PC-9 (cell line): ENCODE measurements around the gene OSBPL10. TPM values are rescaled to one million over a fixed set of nuclear protein-coding genes. Genes with fewer than 3 reads are reported as not detected.

Experiments used
- BruUV-seq: library from RNA; stranded (reverse); fragments of 400-500 nt; replicated peaks from 2 replicates; lab custom pipeline; 2021; lab: Mats Ljungman, UMichigan
- CTCF ChIA-PET: fragments of 300-600 bp; sonication (Branson Sonifier 250); formaldehyde crosslinking; loops from one replicate; lab custom pipeline; 2022; ENCODE audit warnings: antibody characterized with exemption; lab: Charles Lee
- POLR2A ChIA-PET: fragments of 300-600 bp; sonication (Branson Sonifier 250); formaldehyde crosslinking; loops from one replicate; lab custom pipeline; 2022; ENCODE audit warnings: antibody characterized with exemption; ENCODE audit not compliant: unreplicated experiment; lab: Charles Lee
- DNase-seq, 2 experiments: peaks; one replicate each; pipeline versions ENCODE4 v3.0.0 to v3.0.0-alpha.2; 2015 to 2022; ENCODE audit warnings: mixed read lengths in 1 of 2
- H2AFZ ChIP-seq: fragments of 200-600 bp; sonication (generic); 2 replicates; pipeline ENCODE4 v1.8.1; 2017; ENCODE audit warnings: antibody characterized with exemption
- H3F3A ChIP-seq: fragments of 200-600 bp; sonication (generic); 2 replicates; pipeline ENCODE4 v1.8.1; 2017; ENCODE audit warnings: antibody characterized with exemption, mild to moderate bottlenecking, low read depth; ENCODE audit not compliant: insufficient read depth
- H3K27ac ChIP-seq: fragments of 200-600 bp; sonication (generic); 2 replicates; pipeline ENCODE4 v1.6.1; 2016; ENCODE audit warnings: mixed run types
- H3K27me3 ChIP-seq: fragments of 200-600 bp; sonication (generic); 2 replicates; pipeline ENCODE4 v1.6.1; 2016; ENCODE audit warnings: low read depth, mixed run types; ENCODE audit not compliant: insufficient read depth
- H3K36me3 ChIP-seq: fragments of 200-600 bp; sonication (generic); 2 replicates; pipeline ENCODE4 v1.6.1; 2016; ENCODE audit warnings: low read depth, mixed run types
- H3K4me1 ChIP-seq: fragments of 200-600 bp; sonication (generic); replicated peaks from 2 replicates; pipeline ENCODE4 v1.6.1; 2016; ENCODE audit warnings: mixed run types; ENCODE audit not compliant: insufficient read depth
- H3K4me2 ChIP-seq: fragments of 200-600 bp; sonication (generic); 2 replicates; pipeline ENCODE4 v1.6.1; 2017; ENCODE audit warnings: mixed run types
- H3K4me3 ChIP-seq: fragments of 200-600 bp; sonication (generic); 2 replicates; pipeline ENCODE4 v1.6.1; 2016; ENCODE audit warnings: mixed run types
- H3K79me2 ChIP-seq: fragments of 200-600 bp; sonication (generic); 2 replicates; pipeline ENCODE4 v1.6.1; 2017; ENCODE audit warnings: low read depth, mixed run types
- H3K9me2 ChIP-seq: fragments of 200-600 bp; sonication (generic); 2 replicates; pipeline ENCODE4 v1.8.1; 2017; ENCODE audit warnings: mild to moderate bottlenecking; ENCODE audit not compliant: insufficient read depth
- H3K9me3 ChIP-seq: fragments of 200-600 bp; sonication (generic); 2 replicates; pipeline ENCODE4 v1.8.1; 2016; ENCODE audit warnings: low read depth; ENCODE audit not compliant: insufficient read depth
- H4K20me1 ChIP-seq: fragments of 200-600 bp; sonication (generic); 2 replicates; pipeline ENCODE4 v1.8.1; 2017; ENCODE audit not compliant: insufficient read depth
- EZH2 ChIP-seq: fragments of 200-600 bp; sonication (generic); IDR thresholded peaks from 2 replicates; pipeline ENCODE4 v1.8.0; 2017; ENCODE audit warnings: antibody characterized with exemption, low read depth
- intact Hi-C: fragments of 100-400 bp; cut with micrococcal nuclease; formaldehyde crosslinking; loops from one replicate; pipeline ENCODE4 v1.10.0; 2022; ENCODE audit not compliant: unreplicated experiment
- total RNA-seq: library from RNA; stranded (reverse); gene quantifications from 2 replicates; pipeline ENCODE4 v1.2.3, GENCODE V29; 2021
- TF ChIP-seq, protein P1 (sequence below): fragments of 200-600 bp; sonication (generic); conservative IDR thresholded peaks from 2 replicates; pipeline ENCODE4 v1.6.1; 2017; ENCODE audit warnings: mixed run types, antibody characterized with exemption, mild to moderate bottlenecking, moderate library complexity

The OSBPL10 gene
- total RNA-seq, 1 experiment from 2014 or later = 42.0 TPM

DNA sequence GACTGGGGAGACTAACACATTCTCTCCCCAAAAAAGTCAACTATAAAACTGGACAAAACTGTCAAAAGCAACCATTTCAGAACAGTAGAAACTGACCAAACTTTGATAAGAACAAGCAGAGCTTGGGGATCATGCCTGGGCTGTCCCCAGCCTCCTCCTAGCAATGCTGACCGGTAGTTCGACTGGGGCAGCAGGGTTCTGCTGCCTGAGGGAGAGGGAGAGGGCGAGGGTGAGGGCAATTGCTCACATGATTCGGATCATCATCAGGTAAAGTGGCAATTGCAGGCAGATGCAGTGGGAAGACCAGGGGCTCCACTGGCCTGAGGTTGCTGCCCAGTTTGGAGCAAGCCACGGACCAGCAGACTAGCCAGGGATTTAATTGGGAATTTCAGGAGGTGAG is 88.6 kb downstream of the OSBPL10 start:
- H2AFZ ChIP-seq = no peak overlapping the region
- H3K9me2 ChIP-seq = no peaks in the 10 kb centered on the region
- POLR2A ChIA-PET = no interaction called here
- no peaks in the 10 kb centered on the region for H3K9me3 ChIP-seq
- H3K27ac ChIP-seq = no peak overlapping the region
- H3K4me3 ChIP-seq = no peak overlapping the region
- no peak for DNase-seq
- no TSS peak for BruUV-seq
- CTCF ChIA-PET = no interaction called here
- no peaks in the 10 kb centered on the region for H4K20me1 ChIP-seq
- intact Hi-C loops = no loop called here
- no peaks in the 10 kb centered on the region for H3K4me1 ChIP-seq
- TF ChIP-seq, protein P1, sequence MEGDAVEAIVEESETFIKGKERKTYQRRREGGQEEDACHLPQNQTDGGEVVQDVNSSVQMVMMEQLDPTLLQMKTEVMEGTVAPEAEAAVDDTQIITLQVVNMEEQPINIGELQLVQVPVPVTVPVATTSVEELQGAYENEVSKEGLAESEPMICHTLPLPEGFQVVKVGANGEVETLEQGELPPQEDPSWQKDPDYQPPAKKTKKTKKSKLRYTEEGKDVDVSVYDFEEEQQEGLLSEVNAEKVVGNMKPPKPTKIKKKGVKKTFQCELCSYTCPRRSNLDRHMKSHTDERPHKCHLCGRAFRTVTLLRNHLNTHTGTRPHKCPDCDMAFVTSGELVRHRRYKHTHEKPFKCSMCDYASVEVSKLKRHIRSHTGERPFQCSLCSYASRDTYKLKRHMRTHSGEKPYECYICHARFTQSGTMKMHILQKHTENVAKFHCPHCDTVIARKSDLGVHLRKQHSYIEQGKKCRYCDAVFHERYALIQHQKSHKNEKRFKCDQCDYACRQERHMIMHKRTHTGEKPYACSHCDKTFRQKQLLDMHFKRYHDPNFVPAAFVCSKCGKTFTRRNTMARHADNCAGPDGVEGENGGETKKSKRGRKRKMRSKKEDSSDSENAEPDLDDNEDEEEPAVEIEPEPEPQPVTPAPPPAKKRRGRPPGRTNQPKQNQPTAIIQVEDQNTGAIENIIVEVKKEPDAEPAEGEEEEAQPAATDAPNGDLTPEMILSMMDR = no peak
- no peak for TF ChIP-seq EZH2
- no peaks in the 10 kb centered on the region for H3K27me3 ChIP-seq
- no peak overlapping the region for H3K4me2 ChIP-seq
- no peaks in the 10 kb centered on the region for H3K36me3 ChIP-seq
- H3F3A ChIP-seq = no peaks in the 10 kb centered on the region
- no peaks in the 10 kb centered on the region for H3K79me2 ChIP-seq

DNA sequence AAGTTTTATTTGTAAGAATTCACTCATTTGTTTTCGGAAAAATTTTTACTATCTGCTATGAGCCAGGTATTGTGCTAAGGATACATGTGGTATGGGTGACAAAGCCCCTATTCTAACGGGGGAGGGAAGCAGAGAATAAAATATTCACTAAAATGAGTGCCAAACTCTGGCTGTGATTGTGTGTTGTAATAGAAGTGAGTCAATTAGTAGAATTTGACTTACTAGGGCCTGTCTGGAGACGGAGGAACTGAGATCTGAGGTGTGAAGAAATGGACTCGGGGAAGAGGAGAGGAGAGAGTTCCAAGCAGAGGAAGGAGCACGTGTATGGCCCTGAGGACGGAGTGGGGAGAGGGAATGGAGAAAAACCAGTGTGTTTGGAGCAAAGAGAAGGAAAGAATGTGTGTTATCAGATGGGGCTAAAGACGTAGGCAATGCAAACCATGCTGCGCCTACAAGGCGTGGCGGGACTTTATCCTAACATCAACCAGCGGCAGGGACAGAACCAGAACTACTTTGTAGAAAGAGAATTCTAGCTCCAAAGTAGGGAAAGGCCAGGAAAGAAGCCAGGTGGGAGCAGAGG is 89.1 kb downstream of the OSBPL10 start:
- no peak for DNase-seq
- Histone ChIP-seq H2AFZ (no peak overlapping the region), H3K9me2 (no peaks in the 10 kb centered on the region), H3K4me1 (no peaks in the 10 kb centered on the region), H4K20me1 (no peaks in the 10 kb centered on the region), H3K9me3 (no peaks in the 10 kb centered on the region), H3K4me3 (no peak overlapping the region), H3K79me2 (no peaks in the 10 kb centered on the region), H3K27ac (no peak overlapping the region), H3K36me3 (no peaks in the 10 kb centered on the region), H3K4me2 (no peak overlapping the region), H3F3A (no peaks in the 10 kb centered on the region), H3K27me3 (no peaks in the 10 kb centered on the region)
- POLR2A ChIA-PET = no interaction called here
- TF ChIP-seq, protein P1 = no peak
- no peak for TF ChIP-seq EZH2
- BruUV-seq = no TSS peak
- intact Hi-C loops = no loop called here
- CTCF ChIA-PET = interaction anchor here (0.6 kb wide), 1 partner anchor 42 kb away, joined by 3 read pairs; no protein-coding TSS in a partner anchor

DNA sequence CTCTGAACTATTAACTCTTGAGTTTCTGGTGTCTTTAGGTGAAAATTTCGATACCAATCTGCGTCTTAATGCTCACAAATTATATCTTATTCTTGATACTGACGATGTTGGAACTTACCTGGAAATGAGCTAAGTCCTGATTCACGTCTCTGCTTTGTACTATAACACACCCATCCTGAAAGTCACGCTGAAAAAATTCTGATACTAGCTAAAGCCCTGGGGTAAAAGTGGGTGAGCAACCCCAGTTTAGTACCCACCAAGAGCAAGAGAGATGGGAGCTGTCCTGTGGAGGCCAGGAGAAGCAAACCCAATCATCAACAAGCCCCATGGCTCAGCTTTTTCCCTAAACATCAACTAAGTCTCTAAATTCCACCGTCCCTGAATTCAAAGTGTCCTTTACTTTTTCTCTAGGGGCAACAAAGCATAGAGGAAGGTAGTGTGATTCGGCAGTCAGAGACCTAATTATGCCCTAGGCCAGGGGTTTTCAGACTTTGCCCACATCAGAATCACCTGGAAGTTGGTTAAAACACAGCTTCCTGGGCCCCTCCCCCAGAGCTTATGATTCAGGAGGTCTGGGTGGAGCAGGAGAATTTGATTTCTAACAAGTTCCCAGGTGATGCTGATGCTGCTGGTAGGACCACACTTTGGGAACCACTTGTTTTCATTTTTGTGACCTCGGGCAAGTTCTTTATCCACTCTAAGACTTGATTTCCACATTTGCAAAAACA is 90.2 kb downstream of the OSBPL10 start:
- Histone ChIP-seq H2AFZ (no peak overlapping the region), H3K79me2 (no peaks in the 10 kb centered on the region), H4K20me1 (no peaks in the 10 kb centered on the region), H3K4me1 (no peaks in the 10 kb centered on the region), H3K4me2 (no peak overlapping the region), H3K9me3 (no peaks in the 10 kb centered on the region), H3K27me3 (no peaks in the 10 kb centered on the region), H3K27ac (no peak overlapping the region), H3K9me2 (no peaks in the 10 kb centered on the region), H3F3A (no peaks in the 10 kb centered on the region), H3K4me3 (no peak overlapping the region), H3K36me3 (no peaks in the 10 kb centered on the region)
- no peak for DNase-seq
- POLR2A ChIA-PET = interaction anchor here (0.5 kb wide), 1 partner anchor 792 kb away, joined by 6 read pairs; no protein-coding TSS in a partner anchor
- no TSS peak for BruUV-seq
- intact Hi-C loops = no loop called here
- no peak for TF ChIP-seq EZH2
- TF ChIP-seq, protein P1 = no peak
- CTCF ChIA-PET = no interaction called here
